ENCODE results near the gene CSNK2A3.

The CSNK2A3 gene

GRCh38 chr11:11332141-11332710 lies 20.8 kb downstream of the CSNK2A3 start:
- no peak for DNase-seq

GRCh38 chr11:11329062-11329806 lies 23.8 kb downstream of the CSNK2A3 start:
- DNase-seq, result no peak

- DNase-seq, result no peak
Measured at GRCh38 chr11:11324090-11324489, 29.0 kb downstream of the CSNK2A3 start.

GRCh38 chr11:11322101-11322500 lies 30.9 kb downstream of the CSNK2A3 start:
- DNase-seq, result no peak

- DNase-seq, result no peak
Measured at GRCh38 chr11:11320825-11321224, 32.2 kb downstream of the CSNK2A3 start.

GRCh38 chr11:11318961-11319360 lies 34.1 kb downstream of the CSNK2A3 start:
- DNase-seq, result no peak

- no peak for DNase-seq
Measured at GRCh38 chr11:11318461-11318860, 34.6 kb downstream of the CSNK2A3 start.

GRCh38 chr11:11316651-11317230 lies 36.3 kb downstream of the CSNK2A3 start:
- no peak for DNase-seq

GRCh38 chr11:11313902-11314692 lies 39.0 kb downstream of the CSNK2A3 start:
- DNase-seq, result no peak

- no peak for DNase-seq
Measured at GRCh38 chr11:11313426-11313825, 39.6 kb downstream of the CSNK2A3 start.

- DNase-seq, result no peak
Measured at GRCh38 chr11:11312738-11313137, 40.3 kb downstream of the CSNK2A3 start.

- no peak for DNase-seq
Measured at GRCh38 chr11:11311169-11311568, 41.9 kb downstream of the CSNK2A3 start.

GRCh38 chr11:11309906-11310305 lies 43.1 kb downstream of the CSNK2A3 start:
- DNase-seq, result no peak

GRCh38 chr11:11308249-11308648 lies 44.8 kb downstream of the CSNK2A3 start:
- DNase-seq, result no peak

GRCh38 chr11:11306855-11307254 lies 46.2 kb downstream of the CSNK2A3 start:
- DNase-seq, result no peak

GRCh38 chr11:11304550-11304949 lies 48.5 kb downstream of the CSNK2A3 start:
- no peak for DNase-seq

GRCh38 chr11:11302565-11302964 lies 50.5 kb downstream of the CSNK2A3 start:
- DNase-seq, result no peak
